ENCODE results near the gene ARHGEF11. TPM values are rescaled to one million over a fixed set of nuclear protein-coding genes. Genes with fewer than 3 reads are reported as not detected.

The ARHGEF11 gene
- total and polyA plus RNA-seq, 8 donors: 34.4 to 53.5 (median 40.1) TPM

DNA sequence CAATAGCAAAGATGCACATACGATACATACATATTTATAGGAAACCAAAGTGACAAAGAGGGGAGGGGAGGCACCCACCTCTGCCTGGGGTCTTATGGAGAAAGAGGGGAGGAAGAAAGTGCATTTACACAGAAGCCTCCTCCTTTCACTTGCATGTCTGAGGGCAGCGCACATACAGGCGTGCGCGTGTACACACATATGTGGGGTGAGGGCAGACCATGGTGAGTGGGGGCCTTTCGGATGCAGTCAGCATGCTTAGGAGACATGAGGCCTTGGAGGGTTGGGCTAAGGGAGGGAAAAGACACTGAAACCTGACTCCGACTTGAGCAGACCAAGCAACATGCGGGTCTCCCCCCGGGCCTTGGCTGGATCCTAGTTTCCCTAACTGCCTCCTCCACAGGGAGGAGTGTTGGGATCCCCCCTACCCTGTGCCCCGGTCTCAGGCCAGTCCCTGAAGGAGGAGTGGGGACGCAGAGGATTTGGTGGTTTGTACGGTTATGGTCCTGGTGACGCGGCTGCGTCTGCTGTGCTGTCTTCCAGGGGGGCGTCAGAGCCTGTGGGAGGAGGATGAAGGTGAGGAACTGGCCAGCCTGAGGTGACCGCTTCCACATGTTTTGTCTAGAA, 109.9 kb downstream of the ARHGEF11 start:
- H3K36me3 ChIP-seq: peaks cover 0 to 62% of the 10 kb centered on the region in 2 donors
- no peak overlapping the region for H3K4me3 ChIP-seq
- H3K27me3 ChIP-seq: no peaks in the 10 kb centered on the region
- ATAC-seq (no peak), DNase-seq (no peak)
- H3K4me1 ChIP-seq: peaks cover 0 to 14% of the 10 kb centered on the region in 2 donors
- intact Hi-C loops (cut with DNase I): no loop called here
- TF ChIP-seq CTCF (IDR thresholded peaks at IDR 0.05): no peak
- H3K27ac ChIP-seq: no peak overlapping the region
- no peaks in the 10 kb centered on the region for H3K9me3 ChIP-seq

GRCh38 chr1:156933136-156933535, 112.4 kb downstream of the ARHGEF11 start:
- Histone ChIP-seq H3K27ac (no peak overlapping the region), H3K9me3 (no peaks in the 10 kb centered on the region), H3K4me3 (no peak overlapping the region), H3K27me3 (peaks cover 7 to 24% of the 10 kb centered on the region in 2 donors), H3K4me1 (peaks cover 0 to 14% of the 10 kb centered on the region in 2 donors), H3K36me3 (peaks cover 0 to 37% of the 10 kb centered on the region in 2 donors)
- no peak for DNase-seq
- TF ChIP-seq CTCF (IDR thresholded peaks at IDR 0.05): no peak
- no peak for ATAC-seq
- intact Hi-C loops (cut with DNase I): no loop called here

DNA sequence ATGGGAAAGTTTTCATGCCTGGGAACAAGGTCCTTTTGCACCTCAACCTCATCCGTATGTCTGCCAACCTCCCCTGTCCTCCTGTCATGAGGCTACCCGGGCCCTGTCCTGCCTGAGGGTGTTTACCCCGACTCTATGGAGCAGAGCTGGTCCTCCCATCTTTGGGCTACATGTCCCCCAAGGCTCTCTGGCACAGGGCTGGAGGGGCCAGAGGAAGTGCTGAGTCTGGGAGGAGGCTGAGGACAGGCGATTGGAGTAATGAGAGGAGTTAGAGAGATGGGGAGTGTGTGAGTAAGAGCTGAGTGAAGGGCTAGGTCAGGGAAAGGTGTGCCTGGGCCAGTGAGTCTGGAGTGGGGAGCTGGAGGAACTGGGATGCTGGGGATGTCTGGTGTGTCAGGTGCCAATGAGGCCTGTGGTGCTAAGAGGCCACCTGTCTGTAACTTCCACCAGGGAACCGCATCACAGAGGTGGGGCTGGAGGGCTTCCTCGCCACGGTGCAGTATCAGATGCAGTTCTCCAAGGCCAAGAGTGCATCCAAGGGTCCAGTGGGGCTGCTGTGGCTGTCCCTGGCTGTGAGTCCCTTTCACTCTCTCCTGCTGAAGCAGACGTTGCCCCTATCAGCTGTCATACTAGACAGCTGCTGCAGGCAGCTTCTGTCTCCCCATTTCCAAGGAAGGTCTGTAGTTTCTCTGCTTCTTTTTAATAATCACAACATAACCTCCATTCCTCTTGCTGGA, 113.4 kb downstream of the ARHGEF11 start:
- Histone ChIP-seq H3K4me1 (peaks cover 7 to 23% of the 10 kb centered on the region in 2 donors), H3K27me3 (peaks cover 17 to 34% of the 10 kb centered on the region in 2 donors), H3K36me3 (peaks cover 0 to 28% of the 10 kb centered on the region in 2 donors), H3K4me3 (no peak overlapping the region), H3K27ac (no peak overlapping the region), H3K9me3 (no peaks in the 10 kb centered on the region)
- no peak for TF ChIP-seq CTCF (IDR thresholded peaks at IDR 0.05)
- intact Hi-C loops (cut with DNase I): no loop called here
- DNase-seq: no peak
- no peak for ATAC-seq

- H3K4me1 ChIP-seq: peaks cover 7 to 30% of the 10 kb centered on the region in 2 donors
- H3K27ac ChIP-seq: no peak overlapping the region
- intact Hi-C loops (cut with DNase I): no loop called here
- H3K9me3 ChIP-seq: no peaks in the 10 kb centered on the region
- ATAC-seq (peak; percentile 45), DNase-seq (no peak)
- H3K4me3 ChIP-seq: no peak overlapping the region
- TF ChIP-seq CTCF (IDR thresholded peaks at IDR 0.05): no peak
- peaks cover 0 to 20% of the 10 kb centered on the region in 2 donors for H3K36me3 ChIP-seq
- peaks cover 20 to 41% of the 10 kb centered on the region in 2 donors for H3K27me3 ChIP-seq
These were observed 114.2 kb downstream of the ARHGEF11 start for GRCh38 chr1:156931211-156931952.

DNA sequence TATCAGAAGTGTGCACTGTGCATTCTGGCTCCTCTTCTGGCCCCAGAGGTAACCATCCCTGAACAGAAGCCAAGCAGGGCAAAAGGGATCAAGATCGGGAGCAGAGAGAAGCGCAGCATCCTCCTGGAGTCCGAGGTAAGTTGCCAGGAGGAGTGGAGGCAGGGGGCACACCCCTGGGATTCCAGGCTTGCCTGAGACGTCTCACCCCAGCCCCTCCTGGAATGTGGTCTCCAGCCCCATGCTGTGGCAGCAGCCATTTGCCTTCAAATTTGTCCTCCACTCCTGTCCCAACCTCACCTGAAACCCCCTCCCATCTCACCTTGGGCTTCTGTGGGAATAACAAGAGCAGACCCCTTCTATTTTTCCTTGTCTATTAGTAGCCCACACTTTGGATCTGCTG, 115.1 kb downstream of the ARHGEF11 start:
- Histone ChIP-seq H3K4me3 (no peak overlapping the region), H3K36me3 (peaks cover 0 to 11% of the 10 kb centered on the region in 2 donors), H3K27me3 (peaks cover 22 to 50% of the 10 kb centered on the region in 2 donors), H3K27ac (no peak overlapping the region), H3K9me3 (no peaks in the 10 kb centered on the region), H3K4me1 (peaks cover 7 to 39% of the 10 kb centered on the region in 2 donors)
- ATAC-seq: no peak
- no peak for DNase-seq
- TF ChIP-seq CTCF (IDR thresholded peaks at IDR 0.05): no peak
- intact Hi-C loops (cut with DNase I): no loop called here

Measured in left lung (tissue), 10 donors.